Type B pancreatic cell (in vitro differentiated cells): Measurements from ENCODE around the gene CD8B2. TPM values are rescaled to one million over a fixed set of nuclear protein-coding genes. Genes with fewer than 3 reads are reported as not detected.

ENCODE experiments used
- DNase-seq: peaks from one replicate; pipeline ENCODE4 v3.0.0; 2021; ENCODE audit warnings: mixed read lengths; ENCODE audit not compliant: unreplicated experiment; ENCODE audit errors: extremely low spot score
- H3K27ac Mint-ChIP-seq: 2 replicates; pipeline ENCODE4 v1.8.0; 2021; ENCODE audit warnings: mild to moderate bottlenecking, mixed read lengths
- H3K27me3 Mint-ChIP-seq: 2 replicates; pipeline ENCODE4 v1.8.0; 2021; ENCODE audit warnings: mixed read lengths
- H3K36me3 Mint-ChIP-seq: 2 replicates; pipeline ENCODE4 v1.8.0; 2021; ENCODE audit warnings: mixed read lengths
- H3K4me1 Mint-ChIP-seq: one replicate; pipeline ENCODE4 v1.8.0; 2021; ENCODE audit warnings: mixed read lengths; ENCODE audit not compliant: unreplicated experiment
- H3K4me3 Mint-ChIP-seq: 2 replicates; pipeline ENCODE4 v1.8.0; 2021; ENCODE audit warnings: mild to moderate bottlenecking, mixed read lengths
- H3K9me3 Mint-ChIP-seq: 2 replicates; pipeline ENCODE4 v1.8.0; 2021; ENCODE audit warnings: mixed read lengths
- total RNA-seq: library from RNA; stranded (reverse); gene quantifications from 2 replicates; pipeline ENCODE4 v1.2.1, GENCODE V29; 2021; ENCODE audit warnings: low replicate concordance
- TF ChIP-seq, protein P1 (sequence below): fragments of 200-600 bp; sonication (generic); conservative IDR thresholded peaks from 2 replicates; pipeline ENCODE4 v1.5.0; 2021; ENCODE audit warnings: antibody characterized with exemption, mild to moderate bottlenecking

The CD8B2 gene
- total RNA-seq, 1 donor from 2014 or later: 0.31 TPM

DNA sequence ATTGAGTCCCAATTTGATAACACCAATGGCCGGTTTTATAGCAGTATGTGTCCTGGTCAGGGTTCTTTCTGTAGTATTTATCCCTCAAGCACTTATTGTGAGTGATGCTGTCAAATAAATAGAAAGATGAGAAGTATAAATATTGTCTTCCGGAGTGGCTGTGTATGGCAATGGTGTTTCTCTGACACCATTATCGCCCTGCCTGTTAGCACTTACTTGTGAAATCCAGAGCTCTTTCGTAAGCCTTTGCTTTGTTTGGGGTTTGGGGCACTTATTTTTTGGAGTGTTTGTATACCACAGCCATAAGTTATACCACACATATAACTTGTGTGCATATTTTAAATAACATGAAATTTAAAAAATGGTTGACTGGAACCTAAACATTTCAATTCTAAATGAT lies 29.3 kb downstream of the CD8B2 start:
- Mint-ChIP-seq H3K9me3 (no peaks in the 10 kb centered on the region), H3K4me1 (no peaks in the 10 kb centered on the region), H3K27me3 (no peaks in the 10 kb centered on the region), H3K27ac (no peak overlapping the region), H3K36me3 (no peaks in the 10 kb centered on the region), H3K4me3 (no peak overlapping the region)
- TF ChIP-seq, protein P1, sequence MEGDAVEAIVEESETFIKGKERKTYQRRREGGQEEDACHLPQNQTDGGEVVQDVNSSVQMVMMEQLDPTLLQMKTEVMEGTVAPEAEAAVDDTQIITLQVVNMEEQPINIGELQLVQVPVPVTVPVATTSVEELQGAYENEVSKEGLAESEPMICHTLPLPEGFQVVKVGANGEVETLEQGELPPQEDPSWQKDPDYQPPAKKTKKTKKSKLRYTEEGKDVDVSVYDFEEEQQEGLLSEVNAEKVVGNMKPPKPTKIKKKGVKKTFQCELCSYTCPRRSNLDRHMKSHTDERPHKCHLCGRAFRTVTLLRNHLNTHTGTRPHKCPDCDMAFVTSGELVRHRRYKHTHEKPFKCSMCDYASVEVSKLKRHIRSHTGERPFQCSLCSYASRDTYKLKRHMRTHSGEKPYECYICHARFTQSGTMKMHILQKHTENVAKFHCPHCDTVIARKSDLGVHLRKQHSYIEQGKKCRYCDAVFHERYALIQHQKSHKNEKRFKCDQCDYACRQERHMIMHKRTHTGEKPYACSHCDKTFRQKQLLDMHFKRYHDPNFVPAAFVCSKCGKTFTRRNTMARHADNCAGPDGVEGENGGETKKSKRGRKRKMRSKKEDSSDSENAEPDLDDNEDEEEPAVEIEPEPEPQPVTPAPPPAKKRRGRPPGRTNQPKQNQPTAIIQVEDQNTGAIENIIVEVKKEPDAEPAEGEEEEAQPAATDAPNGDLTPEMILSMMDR: no peak
- DNase-seq: no peak

DNA sequence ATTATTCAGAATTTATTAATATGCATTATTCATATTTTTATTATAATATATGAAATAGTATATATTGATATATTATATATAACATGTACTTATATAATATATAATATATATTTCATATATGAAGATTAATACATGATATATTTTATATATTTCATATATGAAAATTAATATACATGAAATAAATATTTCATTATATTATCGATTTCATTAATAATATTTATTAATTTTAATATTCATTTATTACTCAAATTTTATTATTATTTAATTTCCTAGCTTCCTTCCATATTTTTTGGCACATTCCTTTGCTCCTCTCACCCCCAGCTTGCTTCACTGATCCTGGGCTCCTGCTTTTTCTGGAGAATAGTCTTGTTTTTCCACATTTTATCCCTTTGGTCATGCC lies 29.7 kb downstream of the CD8B2 start:
- Mint-ChIP-seq H3K36me3 (no peaks in the 10 kb centered on the region), H3K4me1 (no peaks in the 10 kb centered on the region), H3K9me3 (no peaks in the 10 kb centered on the region), H3K4me3 (no peak overlapping the region), H3K27ac (no peak overlapping the region), H3K27me3 (no peaks in the 10 kb centered on the region)
- no peak for DNase-seq
- TF ChIP-seq, protein P1: no peak

DNA sequence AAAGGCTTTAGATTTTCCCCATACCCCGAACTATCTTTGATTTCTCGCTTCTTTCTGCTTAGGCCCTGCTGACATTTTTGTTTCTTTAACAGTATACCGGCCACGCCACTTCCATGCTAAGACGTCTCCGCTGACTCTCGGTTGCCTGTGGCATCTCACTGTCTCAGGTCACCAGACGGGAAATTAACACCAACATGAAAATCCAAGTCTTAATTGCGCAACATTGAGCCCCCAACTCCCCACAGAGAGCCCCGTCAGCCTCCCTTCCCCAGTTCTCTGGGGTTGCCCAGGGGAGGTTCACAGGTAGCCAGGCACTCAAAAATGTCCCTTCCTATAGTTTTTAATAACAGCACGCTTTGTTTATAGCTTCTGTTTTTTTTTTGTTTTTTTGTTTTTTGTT lies 30.2 kb downstream of the CD8B2 start:
- TF ChIP-seq, protein P1: no peak
- no peaks in the 10 kb centered on the region for H3K36me3 Mint-ChIP-seq
- H3K4me3 Mint-ChIP-seq: no peak overlapping the region
- no peak for DNase-seq
- no peaks in the 10 kb centered on the region for H3K9me3 Mint-ChIP-seq
- no peaks in the 10 kb centered on the region for H3K27me3 Mint-ChIP-seq
- no peaks in the 10 kb centered on the region for H3K4me1 Mint-ChIP-seq
- H3K27ac Mint-ChIP-seq: no peak overlapping the region

DNA sequence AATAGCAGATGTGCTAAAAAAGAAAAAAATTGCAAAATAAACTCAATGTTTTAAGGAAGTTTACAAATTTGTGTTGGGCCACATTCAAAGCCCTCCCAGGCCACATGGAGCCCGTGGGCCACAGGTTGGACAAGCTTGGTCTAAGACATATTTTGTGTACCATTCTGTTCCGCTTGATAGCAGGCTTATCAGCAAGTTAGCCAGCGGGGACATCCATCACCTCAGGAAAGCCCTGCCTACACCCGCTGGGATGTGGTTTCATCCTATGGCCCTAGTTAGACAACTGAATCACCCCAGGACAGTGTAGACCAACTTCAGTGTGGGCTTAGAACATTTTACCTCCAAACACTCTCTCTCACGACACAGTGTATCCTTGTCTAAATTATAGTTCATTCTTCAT lies 32.6 kb downstream of the CD8B2 start:
- Mint-ChIP-seq H3K27ac (no peak overlapping the region), H3K9me3 (peaks cover 10% of the 10 kb centered on the region), H3K4me1 (no peaks in the 10 kb centered on the region)

DNA sequence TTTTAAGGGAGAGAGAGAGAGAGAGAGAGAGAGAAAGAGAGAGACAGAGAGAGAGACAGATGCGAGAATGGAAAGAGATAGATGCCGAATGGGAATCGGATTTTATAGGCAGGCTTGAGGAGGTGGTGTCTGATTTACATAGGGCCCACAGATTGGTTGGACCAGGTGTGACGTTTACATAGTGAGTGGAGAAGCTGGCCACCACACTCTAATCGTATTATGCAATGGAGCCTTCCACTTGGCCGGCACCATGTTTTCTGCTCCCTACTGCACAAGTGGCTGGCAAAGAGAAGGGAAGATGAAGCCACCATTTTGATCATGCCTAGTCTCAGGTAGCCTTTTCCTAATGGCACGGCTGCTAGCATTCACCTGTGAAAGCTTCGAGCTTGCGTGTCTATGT lies 33.9 kb downstream of the CD8B2 start:
- no peak overlapping the region for H3K4me3 Mint-ChIP-seq
- no peaks in the 10 kb centered on the region for H3K36me3 Mint-ChIP-seq
- no peak overlapping the region for H3K27ac Mint-ChIP-seq
- no peaks in the 10 kb centered on the region for H3K4me1 Mint-ChIP-seq
- H3K27me3 Mint-ChIP-seq: no peaks in the 10 kb centered on the region
- no peak for DNase-seq
- peaks cover 14% of the 10 kb centered on the region for H3K9me3 Mint-ChIP-seq
- TF ChIP-seq, protein P1: no peak

More for the DNA sequence above, 32.6 kb downstream of the CD8B2 start:
- H3K27me3 Mint-ChIP-seq: no peaks in the 10 kb centered on the region
- H3K36me3 Mint-ChIP-seq: no peaks in the 10 kb centered on the region
- H3K4me3 Mint-ChIP-seq: no peak overlapping the region
- TF ChIP-seq, protein P1: no peak
- no peak for DNase-seq

DNA sequence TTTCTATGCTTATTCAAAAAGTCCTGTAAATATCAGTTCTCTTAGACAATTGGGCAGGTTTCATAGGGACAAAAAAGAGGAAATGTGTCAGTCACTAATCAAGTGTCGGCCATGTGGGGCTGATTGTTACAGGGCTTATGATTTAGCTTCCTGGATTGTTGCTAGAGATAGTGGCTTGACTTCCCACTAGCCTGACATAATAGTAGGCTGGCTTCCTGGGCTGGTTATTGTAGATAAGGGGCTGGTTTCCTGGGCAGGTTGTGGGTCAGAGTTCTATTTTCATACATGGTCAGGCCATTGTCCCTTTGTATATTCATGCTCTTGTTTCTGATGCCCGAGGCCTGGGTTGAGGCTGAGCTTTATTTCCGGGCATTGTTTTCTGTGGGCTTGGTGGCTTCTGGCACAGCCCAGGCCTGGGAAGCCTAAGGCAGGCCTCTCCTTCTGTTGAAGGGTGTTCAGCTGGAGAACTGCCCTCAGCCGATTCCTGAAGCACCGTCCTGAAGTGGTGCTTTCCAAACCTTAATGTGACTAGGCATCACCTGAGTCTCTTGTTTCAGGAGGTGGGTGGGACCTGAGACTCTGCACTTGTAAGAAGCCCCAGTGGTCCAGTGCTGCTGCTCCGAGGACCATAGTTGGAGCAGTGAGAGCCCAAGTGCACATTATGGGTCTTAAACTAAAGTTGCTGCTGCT lies 37.0 kb downstream of the CD8B2 start:
- TF ChIP-seq, protein P1: no peak
- Mint-ChIP-seq H3K9me3 (peaks cover 14% of the 10 kb centered on the region), H3K27me3 (no peaks in the 10 kb centered on the region), H3K27ac (no peak overlapping the region), H3K36me3 (no peaks in the 10 kb centered on the region), H3K4me1 (no peaks in the 10 kb centered on the region), H3K4me3 (no peak overlapping the region)
- DNase-seq: no peak
